Endodermal cell (in vitro differentiated cells): ENCODE results near the gene GTPBP10. TPM values are rescaled to one million over a fixed set of nuclear protein-coding genes. Genes with fewer than 3 reads are reported as not detected.

Experiments
- DNase-seq: peaks from one replicate; pipeline ENCODE4 v3.0.0-alpha.2; 2017
- H3K27ac ChIP-seq: 2 replicates; pipeline ENCODE4 v1.5.1; 2013; ENCODE audit warnings: mild to moderate bottlenecking, low read depth, low read length, moderate library complexity
- H3K27me3 ChIP-seq: 2 replicates; pipeline ENCODE4 v1.6.1; 2013; ENCODE audit warnings: mild to moderate bottlenecking, low read length, moderate library complexity; ENCODE audit not compliant: insufficient read depth, control insufficient read depth, poor library complexity, severe bottlenecking
- H3K36me3 ChIP-seq: 2 replicates; pipeline ENCODE4 v1.7.0; 2013; ENCODE audit warnings: mild to moderate bottlenecking, low read length, moderate library complexity; ENCODE audit not compliant: control insufficient read depth, insufficient read depth
- H3K4me1 ChIP-seq: one replicate; pipeline ENCODE4 v1.7.0; 2013; ENCODE audit warnings: low read length; ENCODE audit not compliant: control insufficient read depth, insufficient read depth
- H3K4me3 ChIP-seq: 2 replicates; pipeline ENCODE4 v1.5.1; 2013; ENCODE audit warnings: mild to moderate bottlenecking, low read length, moderate library complexity
- H3K9ac ChIP-seq: 2 replicates; pipeline ENCODE4 v1.6.1; 2013; ENCODE audit warnings: mild to moderate bottlenecking, low read length, moderate library complexity; ENCODE audit not compliant: poor library complexity, severe bottlenecking; ENCODE audit errors: extremely low read depth
- H3K9me3 ChIP-seq: 2 replicates; pipeline ENCODE4 v1.6.1; 2013; ENCODE audit warnings: mild to moderate bottlenecking, low read length, moderate library complexity; ENCODE audit not compliant: control insufficient read depth
- H3K27ac Mint-ChIP-seq: 2 replicates; pipeline ENCODE4 v1.8.0; 2020; ENCODE audit warnings: mixed read lengths
- H3K27me3 Mint-ChIP-seq: 2 replicates; pipeline ENCODE4 v1.8.0; 2021; ENCODE audit warnings: mild to moderate bottlenecking, mixed read lengths; ENCODE audit not compliant: insufficient read depth
- H3K36me3 Mint-ChIP-seq: 2 replicates; pipeline ENCODE4 v1.8.0; 2020; ENCODE audit warnings: low read depth, mixed read lengths
- H3K4me1 Mint-ChIP-seq: 2 replicates; pipeline ENCODE4 v1.8.0; 2020; ENCODE audit warnings: mixed read lengths
- H3K4me3 Mint-ChIP-seq: 2 replicates; pipeline ENCODE4 v1.8.0; 2020; ENCODE audit warnings: mild to moderate bottlenecking, moderate library complexity, mixed read lengths
- H3K9me3 Mint-ChIP-seq: 2 replicates; pipeline ENCODE4 v1.8.0; 2020; ENCODE audit warnings: mild to moderate bottlenecking, mixed read lengths
- CTCF ChIP-seq: fragments of 200-600 bp; sonication (generic); conservative IDR thresholded peaks from 2 replicates; pipeline ENCODE4 v1.5.0; 2021; ENCODE audit warnings: antibody characterized with exemption, mild to moderate bottlenecking
- WGBS, 2 experiments: methylation state at CpG; one replicate each; pipeline versions ENCODE4 v1.1.5 to v1.1.7; 2013; ENCODE audit warnings: missing lambda C conversion rate in 2 of 2, mixed read lengths in 1 of 2; ENCODE audit not compliant: insufficient coverage in 1 of 2, insufficient read length in 1 of 2; 5-methylcytosine and 5-hydroxymethylcytosine counted together
- total RNA-seq, 2 donors: library from RNA; stranded (reverse); fragmentation: NEBNext Ultra II Directional in 1 of 2; extraction: Animal tissue kit (Norgen Biotek cat#: 25700) in 1 of 2; gene quantifications; 2 replicates in 1 of 2; 3 replicates in 1 of 2; pipeline ENCODE4 v1.2.1, GENCODE V29; 2021

Gene GTPBP10
- total RNA-seq, 2 donors from 2014 or later, result 24.5 to 26.3 TPM

- H3K27ac Mint-ChIP-seq, result no peak overlapping the region
- no peaks in the 10 kb centered on the region for H3K4me1 Mint-ChIP-seq
- no peaks in the 10 kb centered on the region for H3K9me3 Mint-ChIP-seq
- H3K9me3 ChIP-seq, result peaks cover 7% of the 10 kb centered on the region
- H3K4me1 ChIP-seq, result no peaks in the 10 kb centered on the region
- H3K27me3 ChIP-seq, result no peaks in the 10 kb centered on the region
- no peak for DNase-seq
- WGBS, 2 experiments, result 95 to 100% methylated on average over 2 to 3 of the region's 3 CpGs
- H3K36me3 ChIP-seq, result peaks cover 71% of the 10 kb centered on the region
- H3K36me3 Mint-ChIP-seq, result peaks cover 57% of the 10 kb centered on the region
- no peak overlapping the region for H3K4me3 Mint-ChIP-seq
- H3K27ac ChIP-seq, result no peak overlapping the region
- no peak overlapping the region for H3K4me3 ChIP-seq
- H3K9ac ChIP-seq, result no peak overlapping the region
- no peaks in the 10 kb centered on the region for H3K27me3 Mint-ChIP-seq
- no peak for TF ChIP-seq CTCF
Observed at GRCh38 chr7:90383861-90384260, 37.3 kb downstream of the GTPBP10 start.

- Histone ChIP-seq H3K27ac (no peak overlapping the region), H3K4me1 (no peaks in the 10 kb centered on the region), H3K9me3 (peaks cover 7% of the 10 kb centered on the region), H3K36me3 (peaks cover 66% of the 10 kb centered on the region), H3K27me3 (no peaks in the 10 kb centered on the region), H3K9ac (no peak overlapping the region), H3K4me3 (no peak overlapping the region)
- Mint-ChIP-seq H3K4me3 (no peak overlapping the region), H3K4me1 (no peaks in the 10 kb centered on the region), H3K36me3 (peaks cover 52% of the 10 kb centered on the region), H3K27me3 (no peaks in the 10 kb centered on the region), H3K27ac (no peak overlapping the region), H3K9me3 (no peaks in the 10 kb centered on the region)
- no peak for DNase-seq
- no peak for TF ChIP-seq CTCF
Observed at GRCh38 chr7:90384433-90384832, 37.9 kb downstream of the GTPBP10 start.

- no peak for DNase-seq
- peaks cover 3% of the 10 kb centered on the region for H3K9me3 Mint-ChIP-seq
- H3K9me3 ChIP-seq, result no peaks in the 10 kb centered on the region
- no peak for TF ChIP-seq CTCF
- H3K4me1 Mint-ChIP-seq, result no peaks in the 10 kb centered on the region
- no peaks in the 10 kb centered on the region for H3K27me3 Mint-ChIP-seq
- peaks cover 28% of the 10 kb centered on the region for H3K36me3 Mint-ChIP-seq
- H3K9ac ChIP-seq, result no peak overlapping the region
- H3K4me1 ChIP-seq, result no peaks in the 10 kb centered on the region
- H3K36me3 ChIP-seq, result peaks cover 35% of the 10 kb centered on the region
- WGBS, 2 experiments, result 80 to 95% methylated on average over 1 to 2 of the region's 2 CpGs
- H3K27me3 ChIP-seq, result no peaks in the 10 kb centered on the region
- H3K27ac ChIP-seq, result no peak overlapping the region
- no peak overlapping the region for H3K4me3 Mint-ChIP-seq
- H3K27ac Mint-ChIP-seq, result no peak overlapping the region
- no peak overlapping the region for H3K4me3 ChIP-seq
Observed at GRCh38 chr7:90387470-90388240, 41.1 kb downstream of the GTPBP10 start.
